Dedifferentiated amniotic fluid mesenchymal stem cell (primary cell): ENCODE data around the gene NAA80.
A peak's percentile ranks its signal among the peaks of the same experiment; 100 is the strongest.
"Not testable (repeated sequence)": the region's sequence is repeated elsewhere in the genome, so short reads cannot be mapped to it uniquely, and the experiment has no call there.

Source experiments
- DNase-seq: peaks from one replicate; pipeline ENCODE4 v3.0.0-alpha.2; 2016; ENCODE audit errors: extremely low spot score

NAA80 gene

GRCh38 chr3:50314816-50315215, 15.6 kb upstream of the NAA80 start:
- DNase-seq: no peak

- no peak for DNase-seq
Observed at GRCh38 chr3:50314342-50314741, 15.1 kb upstream of the NAA80 start.

- not testable (repeated sequence) for DNase-seq
Observed at GRCh38 chr3:50312041-50312440, 12.8 kb upstream of the NAA80 start.

- no peak for DNase-seq
Observed at GRCh38 chr3:50304601-50305000, 5.4 kb upstream of the NAA80 start.

- DNase-seq: peak; percentile 8
Observed at GRCh38 chr3:50303013-50303815, 4.0 kb upstream of the NAA80 start, which contains the start of gene HYAL1. Gene HYAL1 (minus strand): TSS chr3:50303574. CDS start chr3:50302956, 618 bp downstream.

GRCh38 chr3:50302095-50303012, 3.1 kb upstream of the NAA80 start:
- peak; percentile 7 for DNase-seq

- DNase-seq: peak; percentile 8
Observed at GRCh38 chr3:50300681-50301254, 1.6 kb upstream of the NAA80 start.

GRCh38 chr3:50299929-50300680, 900 bp upstream of the NAA80 start:
- DNase-seq: peak; percentile 40

- no peak for DNase-seq
Observed at GRCh38 chr3:50299638-50299928, 378 bp upstream of the NAA80 start.

- DNase-seq: peak; percentile 11
Observed at GRCh38 chr3:50297896-50298725, 1.1 kb downstream of the NAA80 start.

GRCh38 chr3:50297384-50297775, 1.8 kb downstream of the NAA80 start:
- no peak for DNase-seq

GRCh38 chr3:50296721-50297383, 2.4 kb downstream of the NAA80 start:
- DNase-seq: no peak

GRCh38 chr3:50295553-50296431, 3.4 kb downstream of the NAA80 start:
- DNase-seq: no peak

- DNase-seq: no peak
Observed at GRCh38 chr3:50294492-50295403, 4.5 kb downstream of the NAA80 start.

GRCh38 chr3:50294089-50294488, 5.1 kb downstream of the NAA80 start:
- DNase-seq: no peak

- DNase-seq: no peak
Observed at GRCh38 chr3:50293079-50293801, 6.0 kb downstream of the NAA80 start.
